ENCODE results near the gene CDH22. TPM values are rescaled to one million over a fixed set of nuclear protein-coding genes. Genes with fewer than 3 reads are reported as not detected.

CDH22 gene
- total and polyA plus RNA-seq, 2 donors from 2014 or later = 0.19 to 1.6 TPM

DNA sequence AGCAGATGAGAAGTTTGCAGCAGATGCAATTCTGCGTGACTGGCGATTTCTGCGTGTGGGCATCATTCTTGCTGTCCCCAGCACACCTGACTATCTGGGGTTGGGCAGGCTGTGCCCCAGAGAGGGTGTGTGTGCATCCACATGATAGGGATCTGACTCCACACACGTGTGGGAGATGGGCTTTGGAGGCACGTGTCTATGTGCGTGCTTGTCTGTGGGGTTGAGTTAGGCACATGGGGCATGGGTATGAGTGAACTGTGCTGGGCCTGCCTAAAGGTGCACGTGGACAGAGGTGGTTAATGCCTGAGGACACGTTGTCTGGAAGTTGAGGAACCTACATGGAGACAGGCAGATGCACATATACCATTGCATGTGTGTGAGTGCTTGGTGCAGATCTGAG lies 139.9 kb downstream of the CDH22 start:
- no peak overlapping the region for H3K4me3 ChIP-seq (ENCODE audit: low read length in 3 of 3)
- H3K9ac ChIP-seq (ENCODE audit: low read length in 3 of 3) = no peak overlapping the region
- no peaks in the 10 kb centered on the region for H3K9me3 ChIP-seq (ENCODE audit: control insufficient read depth in 2 of 3, insufficient read depth in 1 of 3, low read length in 3 of 3)
- H3K36me3 ChIP-seq (ENCODE audit: control insufficient read depth in 2 of 3, insufficient read depth in 3 of 3, low read length in 3 of 3) = no peaks in the 10 kb centered on the region
- H3K27ac ChIP-seq (ENCODE audit: low read depth in 2 of 2, low read length in 2 of 2) = no peak overlapping the region
- no peak for FAIRE-seq
- intact Hi-C loops (cut with DNase I) = no loop called here
- DNase-seq = no peak
- H3K4me1 ChIP-seq (ENCODE audit: control insufficient read depth in 2 of 3, insufficient read depth in 2 of 3, low read depth in 1 of 3, low read length in 3 of 3) = no peaks in the 10 kb centered on the region
- peaks cover 3% of the 10 kb centered on the region for H3K27me3 ChIP-seq (ENCODE audit: control insufficient read depth, insufficient read depth, low read length)
- TF ChIP-seq, protein P1, sequence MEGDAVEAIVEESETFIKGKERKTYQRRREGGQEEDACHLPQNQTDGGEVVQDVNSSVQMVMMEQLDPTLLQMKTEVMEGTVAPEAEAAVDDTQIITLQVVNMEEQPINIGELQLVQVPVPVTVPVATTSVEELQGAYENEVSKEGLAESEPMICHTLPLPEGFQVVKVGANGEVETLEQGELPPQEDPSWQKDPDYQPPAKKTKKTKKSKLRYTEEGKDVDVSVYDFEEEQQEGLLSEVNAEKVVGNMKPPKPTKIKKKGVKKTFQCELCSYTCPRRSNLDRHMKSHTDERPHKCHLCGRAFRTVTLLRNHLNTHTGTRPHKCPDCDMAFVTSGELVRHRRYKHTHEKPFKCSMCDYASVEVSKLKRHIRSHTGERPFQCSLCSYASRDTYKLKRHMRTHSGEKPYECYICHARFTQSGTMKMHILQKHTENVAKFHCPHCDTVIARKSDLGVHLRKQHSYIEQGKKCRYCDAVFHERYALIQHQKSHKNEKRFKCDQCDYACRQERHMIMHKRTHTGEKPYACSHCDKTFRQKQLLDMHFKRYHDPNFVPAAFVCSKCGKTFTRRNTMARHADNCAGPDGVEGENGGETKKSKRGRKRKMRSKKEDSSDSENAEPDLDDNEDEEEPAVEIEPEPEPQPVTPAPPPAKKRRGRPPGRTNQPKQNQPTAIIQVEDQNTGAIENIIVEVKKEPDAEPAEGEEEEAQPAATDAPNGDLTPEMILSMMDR (IDR thresholded peaks at IDR 0.05; ENCODE audit: borderline replicate concordance, extremely low read depth, insufficient read depth) = no peak

DNA sequence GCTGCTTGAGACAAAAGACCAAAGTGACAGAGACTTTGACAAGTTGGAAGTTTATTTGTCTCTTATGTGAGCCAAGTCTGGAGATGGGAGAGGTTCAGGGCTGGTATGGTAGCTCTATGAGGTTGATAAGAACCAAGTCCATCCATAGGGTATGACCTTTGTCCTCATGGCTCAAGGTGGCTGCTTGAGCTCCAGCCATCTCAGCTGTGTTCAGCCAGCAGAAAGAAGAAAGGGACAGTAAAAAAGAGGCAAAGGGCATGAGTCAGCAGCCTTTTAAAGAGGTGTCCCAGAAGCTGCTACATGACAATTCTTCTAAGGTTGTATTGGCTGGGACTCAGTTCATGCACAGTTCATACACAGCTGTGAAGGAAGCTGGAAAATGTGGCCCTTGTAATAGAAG lies 141.2 kb downstream of the CDH22 start:
- no peak overlapping the region for H3K9ac ChIP-seq (ENCODE audit: low read length in 3 of 3)
- no peak for FAIRE-seq
- H3K36me3 ChIP-seq (ENCODE audit: control insufficient read depth in 2 of 3, insufficient read depth in 3 of 3, low read length in 3 of 3) = no peaks in the 10 kb centered on the region
- no peak overlapping the region for H3K27ac ChIP-seq (ENCODE audit: low read depth in 2 of 2, low read length in 2 of 2)
- TF ChIP-seq, protein P1 (IDR thresholded peaks at IDR 0.05; ENCODE audit: borderline replicate concordance, extremely low read depth, insufficient read depth) = no peak
- H3K27me3 ChIP-seq (ENCODE audit: control insufficient read depth, insufficient read depth, low read length) = no peaks in the 10 kb centered on the region
- no peak overlapping the region for H3K4me3 ChIP-seq (ENCODE audit: low read length in 3 of 3)
- no peak for DNase-seq
- H3K4me1 ChIP-seq (ENCODE audit: control insufficient read depth in 2 of 3, insufficient read depth in 2 of 3, low read depth in 1 of 3, low read length in 3 of 3) = no peaks in the 10 kb centered on the region
- no peaks in the 10 kb centered on the region for H3K9me3 ChIP-seq (ENCODE audit: control insufficient read depth in 2 of 3, insufficient read depth in 1 of 3, low read length in 3 of 3)
- intact Hi-C loops (cut with DNase I) = no loop called here

DNA sequence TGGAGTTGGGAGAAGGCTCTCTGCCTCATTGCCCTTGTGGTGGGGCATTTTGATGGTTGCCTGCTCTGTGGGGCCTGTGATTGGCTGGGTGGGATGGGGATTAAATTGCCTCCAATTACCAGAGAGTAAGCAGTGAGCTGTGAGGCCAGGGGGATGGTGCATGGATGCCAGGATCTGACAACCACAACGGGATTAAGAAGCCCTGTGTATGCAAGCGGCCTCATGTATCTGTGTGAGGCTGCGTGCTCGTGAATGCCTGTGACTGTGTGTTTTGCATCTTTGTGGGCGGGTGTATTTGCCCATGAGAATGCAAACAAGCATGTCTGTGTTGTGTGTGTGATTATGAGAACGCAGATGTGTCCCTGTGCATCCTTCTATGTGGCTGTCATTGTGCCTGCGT lies 144.0 kb downstream of the CDH22 start:
- Histone ChIP-seq H3K9me3 (ENCODE audit: control insufficient read depth in 2 of 3, insufficient read depth in 1 of 3, low read length in 3 of 3) (no peaks in the 10 kb centered on the region), H3K27me3 (ENCODE audit: control insufficient read depth, insufficient read depth, low read length) (no peaks in the 10 kb centered on the region), H3K9ac (ENCODE audit: low read length in 3 of 3) (no peak overlapping the region), H3K4me3 (ENCODE audit: low read length in 3 of 3) (no peak overlapping the region), H3K4me1 (ENCODE audit: control insufficient read depth in 2 of 3, insufficient read depth in 2 of 3, low read depth in 1 of 3, low read length in 3 of 3) (no peaks in the 10 kb centered on the region), H3K36me3 (ENCODE audit: control insufficient read depth in 2 of 3, insufficient read depth in 3 of 3, low read length in 3 of 3) (no peaks in the 10 kb centered on the region), H3K27ac (ENCODE audit: low read depth in 2 of 2, low read length in 2 of 2) (no peak overlapping the region)
- DNase-seq (peak in 2 of 5 donors; percentile 11 to 19), FAIRE-seq (no peak)
- TF ChIP-seq, protein P1 (IDR thresholded peaks at IDR 0.05; ENCODE audit: borderline replicate concordance, extremely low read depth, insufficient read depth) = no peak
- intact Hi-C loops (cut with DNase I) = no loop called here

DNA sequence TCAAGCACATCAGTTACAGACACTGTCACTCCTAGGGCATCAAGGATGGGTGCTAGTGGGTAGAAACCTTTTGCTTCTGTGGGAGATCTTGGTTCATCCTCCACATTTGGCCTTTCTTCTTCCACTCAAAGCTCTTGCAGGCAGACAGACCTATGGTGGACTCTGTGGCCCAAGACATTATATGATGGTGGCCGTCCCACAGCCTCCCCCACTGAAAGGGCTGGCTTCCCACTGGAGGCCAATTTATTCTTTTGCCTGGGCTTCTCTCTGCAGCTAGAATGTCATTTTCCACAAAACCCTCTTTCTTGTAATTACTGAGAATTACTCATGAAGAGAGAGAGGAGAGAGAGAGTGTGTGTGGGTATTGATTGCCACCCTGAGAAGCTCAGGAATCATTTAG lies 146.4 kb downstream of the CDH22 start:
- H3K27me3 ChIP-seq (ENCODE audit: control insufficient read depth, insufficient read depth, low read length) = no peaks in the 10 kb centered on the region
- no peaks in the 10 kb centered on the region for H3K4me1 ChIP-seq (ENCODE audit: control insufficient read depth in 2 of 3, insufficient read depth in 2 of 3, low read depth in 1 of 3, low read length in 3 of 3)
- H3K9me3 ChIP-seq (ENCODE audit: control insufficient read depth in 2 of 3, insufficient read depth in 1 of 3, low read length in 3 of 3) = no peaks in the 10 kb centered on the region
- H3K36me3 ChIP-seq (ENCODE audit: control insufficient read depth in 2 of 3, insufficient read depth in 3 of 3, low read length in 3 of 3) = no peaks in the 10 kb centered on the region
- intact Hi-C loops (cut with DNase I) = no loop called here
- no peak overlapping the region for H3K4me3 ChIP-seq (ENCODE audit: low read length in 3 of 3)
- H3K9ac ChIP-seq (ENCODE audit: low read length in 3 of 3) = no peak overlapping the region
- FAIRE-seq (no peak), DNase-seq (no peak)
- H3K27ac ChIP-seq (ENCODE audit: low read depth in 2 of 2, low read length in 2 of 2) = no peak overlapping the region
- TF ChIP-seq, protein P1 (IDR thresholded peaks at IDR 0.05; ENCODE audit: borderline replicate concordance, extremely low read depth, insufficient read depth) = no peak
